Astrocyte of the spinal cord (primary cell): Measurements from ENCODE around the gene CYP4F2.
"Not testable (repeated sequence)": the region's sequence is repeated elsewhere in the genome, so short reads cannot be mapped to it uniquely, and the experiment has no call there.

Experiments
- DNase-seq: peaks from one replicate; pipeline ENCODE4 v3.0.0; 2011; ENCODE audit warnings: low read depth, low spot score
- H3K4me3 ChIP-seq: 2 replicates; pipeline ENCODE4 v1.5.1; 2011; ENCODE audit warnings: low read depth, mild to moderate bottlenecking, low read length, moderate library complexity
- CTCF ChIP-seq: IDR thresholded peaks from 2 replicates; pipeline ENCODE4 v1.5.1; 2012; ENCODE audit warnings: low read depth, mild to moderate bottlenecking, low read length, inconsistent platforms
- in situ Hi-C: cut with HindIII; loops from 2 replicates; pipeline ENCODE4 v1.10.0; 2017; ENCODE audit warnings: low sequenced_read_pairs

The CYP4F2 gene

DNA sequence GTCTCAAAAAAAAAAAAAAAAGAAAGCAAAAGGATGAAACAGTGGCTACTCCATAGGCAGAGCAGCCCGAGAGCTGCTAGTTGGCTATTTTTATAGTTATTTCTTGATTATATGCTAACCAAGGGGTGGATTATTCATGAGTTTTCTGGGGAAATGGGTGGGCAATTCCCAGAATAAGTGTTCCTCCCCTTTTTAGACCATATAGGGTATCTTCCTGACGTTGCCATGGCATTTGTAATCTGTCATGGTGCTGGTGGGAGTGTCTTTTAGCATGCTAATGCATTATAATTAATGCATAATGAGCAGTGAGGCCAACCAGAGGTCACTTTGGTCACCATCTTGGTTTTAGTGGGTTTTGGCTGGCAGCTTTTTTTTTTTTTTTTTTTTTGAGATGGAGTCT lies 57.0 kb downstream of the CYP4F2 start:
- TF ChIP-seq CTCF, result no peak
- in situ Hi-C loops, result no loop called here
- no peak for DNase-seq
- no peak overlapping the region for H3K4me3 ChIP-seq

DNA sequence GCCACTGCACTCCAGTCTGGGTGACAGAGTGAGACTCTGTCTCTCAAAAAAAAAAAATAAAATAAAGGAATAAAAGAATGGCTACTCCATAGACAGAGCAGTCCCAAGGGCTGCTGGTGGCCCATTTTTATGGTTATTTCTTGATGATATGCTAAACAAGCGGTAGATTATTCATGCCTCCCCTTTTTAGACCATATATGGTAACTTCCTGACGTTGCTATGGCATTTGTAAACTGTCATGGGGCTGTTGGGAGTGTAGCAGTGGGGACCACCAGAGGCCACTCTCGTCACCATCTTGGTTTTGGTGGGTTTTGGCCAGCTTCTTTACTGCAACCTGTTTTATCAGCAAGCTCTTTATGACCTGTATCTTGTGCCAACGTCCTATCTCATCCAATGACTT lies 58.0 kb downstream of the CYP4F2 start:
- DNase-seq, H3K4me3 ChIP-seq, in situ Hi-C loops: not testable (repeated sequence)

DNA sequence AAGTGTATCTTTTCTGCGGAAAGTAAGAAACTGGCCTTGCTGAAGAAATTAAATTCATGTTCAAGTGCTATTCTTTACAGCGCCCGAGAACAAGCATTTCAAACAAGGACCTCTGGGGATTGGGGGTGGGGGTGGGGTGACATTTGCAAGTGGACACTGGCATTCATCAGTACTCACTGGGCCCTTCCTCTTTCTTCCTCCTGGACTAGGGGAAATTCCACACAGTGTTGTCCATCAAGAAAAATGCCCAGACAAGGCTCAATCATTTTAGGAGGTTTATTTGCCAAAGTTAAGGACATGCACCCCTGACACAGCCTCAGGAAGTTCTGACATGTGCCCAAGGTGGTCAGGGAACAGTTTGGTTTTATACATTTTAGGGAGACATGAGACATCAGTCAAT lies 59.5 kb downstream of the CYP4F2 start:
- in situ Hi-C loops, result no loop called here
- H3K4me3 ChIP-seq, result no peak overlapping the region
- DNase-seq, result no peak
- no peak for TF ChIP-seq CTCF

- in situ Hi-C loops, result no loop called here
- TF ChIP-seq CTCF, result no peak
- H3K4me3 ChIP-seq, result peak overlapping the region; percentile 71
- DNase-seq, result no peak
These were observed 60.6 kb downstream of the CYP4F2 start for GRCh38 chr19:15837221-15837731.

GRCh38 chr19:15836330-15837220 lies 61.3 kb downstream of the CYP4F2 start:
- H3K4me3 ChIP-seq, result peak overlapping the region; percentile 71
- in situ Hi-C loops, result no loop called here
- TF ChIP-seq CTCF, result no peak
- peak; percentile 91 for DNase-seq

DNA sequence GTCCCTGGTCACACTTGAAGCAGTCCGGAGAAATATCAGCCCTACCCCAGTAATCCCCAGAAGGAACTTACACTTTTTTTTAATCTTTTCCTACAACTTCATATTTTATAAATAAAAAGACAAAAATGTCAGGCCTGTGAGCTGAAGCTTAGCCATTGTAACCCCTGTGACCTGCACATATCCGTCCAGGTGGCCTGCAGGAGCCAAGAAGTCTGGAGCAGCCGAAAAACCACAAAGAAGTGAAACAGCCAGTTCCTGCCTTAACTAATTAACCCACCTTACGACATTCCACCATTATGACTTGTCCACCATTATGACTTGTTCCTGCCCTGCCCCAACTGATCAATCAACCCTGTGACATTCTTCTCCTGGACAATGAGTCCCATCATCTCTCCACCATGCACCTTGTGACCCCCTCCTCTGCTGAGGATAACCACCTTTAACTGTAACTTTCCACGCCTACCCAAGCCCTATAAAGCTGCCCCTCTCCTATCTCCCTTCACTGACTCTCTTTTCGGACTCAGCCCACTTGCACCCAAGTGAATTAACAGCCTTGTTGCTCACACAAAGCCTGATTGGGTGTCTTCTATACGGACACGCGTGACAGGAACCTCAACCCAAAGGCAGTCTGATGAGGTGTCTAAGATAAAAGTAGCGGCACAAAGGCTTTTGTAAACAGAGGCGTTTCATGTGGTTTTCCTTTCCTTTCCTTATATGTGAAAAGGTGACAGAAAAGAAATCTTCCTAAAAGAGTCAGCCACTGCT lies 62.1 kb downstream of the CYP4F2 start:
- in situ Hi-C loops, DNase-seq: not testable (repeated sequence)
- peak overlapping the region; percentile 71 for H3K4me3 ChIP-seq

- DNase-seq, H3K4me3 ChIP-seq, in situ Hi-C loops: not testable (repeated sequence)
These were observed 63.6 kb downstream of the CYP4F2 start for GRCh38 chr19:15834232-15834631.

- H3K4me3 ChIP-seq, result no peak overlapping the region
- in situ Hi-C loops, result no loop called here
- TF ChIP-seq CTCF, result no peak
- DNase-seq, result no peak
These were observed 66.2 kb downstream of the CYP4F2 start for GRCh38 chr19:15831626-15832025.
